K562 (cell line): ENCODE results near the gene CHD3.

Experiments used
- ARNT ChIP-seq, 2 experiments: fragments of 450-650 bp; IDR thresholded peaks; 2 replicates each; pipeline ENCODE4 v1.6.1; 2016; ENCODE audit warnings: mild to moderate bottlenecking in 1 of 2
- CBFB ChIP-seq: sonication (generic); formaldehyde crosslinking; IDR thresholded peaks from 2 replicates; pipeline ENCODE4 v1.4.0; 2020; ENCODE audit warnings: mild to moderate bottlenecking, missing genetic modification reagents
- DNMT1 ChIP-seq: fragments of 450-650 bp; IDR thresholded peaks from 2 replicates; pipeline ENCODE4 v1.6.1; 2016; ENCODE audit warnings: antibody characterized with exemption, mild to moderate bottlenecking
- FOXP4 ChIP-seq: sonication (generic); formaldehyde crosslinking; IDR thresholded peaks from 2 replicates; pipeline ENCODE4 v1.8.0; 2022; ENCODE audit warnings: mild to moderate bottlenecking, missing genetic modification reagents, borderline replicate concordance
- GTF2A2 ChIP-seq: IDR thresholded peaks from 2 replicates; pipeline ENCODE4 v1.6.1; 2016; ENCODE audit warnings: mild to moderate bottlenecking, missing genetic modification characterization, missing compliant biosample characterization
- HNRNPLL ChIP-seq: fragments of 200-400 bp; formaldehyde crosslinking; IDR thresholded peaks from 2 replicates; pipeline ENCODE4 v1.6.1; 2017; ENCODE audit warnings: low read length, low read depth, mild to moderate bottlenecking; ENCODE audit not compliant: poor library complexity, severe bottlenecking
- MED1 ChIP-seq: sonication (generic); formaldehyde crosslinking; IDR thresholded peaks from 2 replicates; pipeline ENCODE4 v1.8.1; 2023; ENCODE audit warnings: missing genetic modification reagents, borderline replicate concordance
- PURB ChIP-seq: sonication (generic); formaldehyde crosslinking; IDR thresholded peaks from 2 replicates; pipeline ENCODE4 v1.9.0; 2021; ENCODE audit warnings: low read depth, mild to moderate bottlenecking, missing genetic modification reagents
- SUPT5H ChIP-seq: fragments of 450-650 bp; IDR thresholded peaks from 2 replicates; pipeline ENCODE4 v1.6.1; 2016
- TFAP4 ChIP-seq: sonication (generic); formaldehyde crosslinking; IDR thresholded peaks from 2 replicates; pipeline ENCODE4 v1.8.0; 2022; ENCODE audit warnings: missing genetic modification reagents, mild to moderate bottlenecking, moderate library complexity, borderline replicate concordance
- ZFX ChIP-seq: sonication (generic); formaldehyde crosslinking; IDR thresholded peaks from 2 replicates; pipeline ENCODE4 v1.8.0; 2022; ENCODE audit warnings: mild to moderate bottlenecking, missing genetic modification reagents, moderate library complexity
- ZNF174 ChIP-seq: fragments of 250-450 bp; sonication (Bioruptor Pico); IDR thresholded peaks from 2 replicates; pipeline ENCODE4 v1.4.0; 2020; ENCODE audit warnings: mild to moderate bottlenecking

DNA sequence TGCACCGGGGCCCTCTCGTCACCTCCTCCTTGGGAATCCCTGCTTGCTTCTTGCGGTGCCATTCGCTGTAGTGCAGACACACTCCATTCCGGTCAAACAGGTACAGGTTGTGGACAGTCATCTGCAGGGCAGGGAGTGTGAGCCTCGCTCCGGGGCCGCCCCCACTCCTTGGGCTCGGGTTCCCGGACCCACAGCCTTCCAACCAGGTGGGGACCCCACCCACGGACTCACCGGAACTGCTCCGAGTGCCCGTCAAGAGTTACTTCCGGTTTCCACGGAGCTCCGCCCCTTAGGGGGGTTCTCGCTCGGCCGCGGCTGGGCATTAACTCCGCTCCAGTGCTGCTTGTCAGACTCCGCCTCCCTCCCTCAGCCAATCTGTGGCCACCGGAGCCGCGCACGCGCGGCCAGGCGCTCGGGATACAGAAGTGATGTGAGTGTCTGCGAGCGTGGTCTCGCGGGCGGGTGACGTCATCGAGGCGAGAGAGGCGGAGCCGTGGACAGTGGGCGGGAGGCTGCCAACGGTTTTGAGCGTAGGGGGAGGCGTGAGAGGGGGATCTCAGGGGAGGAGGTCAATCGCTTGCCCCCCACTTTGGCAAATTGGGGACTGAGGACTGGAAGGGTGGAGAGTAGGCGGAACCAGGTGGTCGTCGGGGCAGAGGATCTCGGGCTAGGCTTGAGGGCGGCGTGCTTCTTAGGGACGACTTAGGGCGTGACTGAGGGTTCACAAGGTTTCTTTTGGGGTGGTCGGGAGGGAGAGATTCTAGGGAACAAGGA, 43.3 kb downstream of the CHD3 start, which contains the start of the genes CNTROB and TRAPPC1:
- TF ChIP-seq TFAP4 (CRISPR knock-in tag) (peak; percentile 78; the same call in 1 of the 2 replicates), ZFX (peak; percentile 26), CBFB (CRISPR knock-in tag) (no peak), MED1 (CRISPR knock-in tag) (no peak), ZNF174 (CRISPR knock-in tag) (no peak), FOXP4 (CRISPR knock-in tag) (no peak), GTF2A2 (tag) (no peak), PURB (CRISPR knock-in tag) (no peak), HNRNPLL (no peak), DNMT1 (no peak), SUPT5H (peak; percentile 91), ARNT (IDR thresholded peaks at IDR 0.05) (no peak)
